ENCODE results near the gene ATP9A. TPM values are rescaled to one million over a fixed set of nuclear protein-coding genes. Genes with fewer than 3 reads are reported as not detected.
"Not testable (repeated sequence)": the region's sequence is repeated elsewhere in the genome, so short reads cannot be mapped to it uniquely, and the experiment has no call there.

The ATP9A gene
- total RNA-seq, 1 donor from 2014 or later = 35.8 TPM

- H3K27ac ChIP-seq = no peak overlapping the region
- no peaks in the 10 kb centered on the region for H3K9me3 ChIP-seq
- no peaks in the 10 kb centered on the region for H3K27me3 ChIP-seq
- H3K4me1 ChIP-seq = no peaks in the 10 kb centered on the region
- no peaks in the 10 kb centered on the region for H3K36me3 ChIP-seq
- no peak overlapping the region for H3K4me3 ChIP-seq
- TF ChIP-seq POLR2AphosphoS5 (IDR thresholded peaks at IDR 0.05; ENCODE audit: insufficient read depth in 1 of 2, low read depth in 1 of 2) (no peak), CTCF (IDR thresholded peaks at IDR 0.05) (no peak), POLR2A (IDR thresholded peaks at IDR 0.05) (no peak)
- no peak for DNase-seq (ENCODE audit: extremely low spot score in 2 of 2)
- intact Hi-C loops (cut with DNase I) = no loop called here
Observed at GRCh38 chr20:51661609-51662178, 106.5 kb downstream of the ATP9A start.

- no peak for DNase-seq (ENCODE audit: extremely low spot score in 2 of 2)
- Histone ChIP-seq H3K27ac (no peak overlapping the region), H3K4me1 (no peaks in the 10 kb centered on the region), H3K4me3 (no peak overlapping the region), H3K27me3 (no peaks in the 10 kb centered on the region), H3K9me3 (no peaks in the 10 kb centered on the region), H3K36me3 (no peaks in the 10 kb centered on the region)
- intact Hi-C loops (cut with DNase I) = no loop called here
- TF ChIP-seq POLR2A (IDR thresholded peaks at IDR 0.05) (no peak), CTCF (IDR thresholded peaks at IDR 0.05) (no peak), POLR2AphosphoS5 (IDR thresholded peaks at IDR 0.05; ENCODE audit: insufficient read depth in 1 of 2, low read depth in 1 of 2) (no peak)
Observed at GRCh38 chr20:51660672-51661608, 107.2 kb downstream of the ATP9A start.

- intact Hi-C loops (cut with DNase I) = no loop called here
- TF ChIP-seq POLR2A (IDR thresholded peaks at IDR 0.05) = no peak
- TF ChIP-seq POLR2AphosphoS5 (IDR thresholded peaks at IDR 0.05; ENCODE audit: insufficient read depth in 1 of 2, low read depth in 1 of 2) = no peak
- no peak for TF ChIP-seq CTCF (IDR thresholded peaks at IDR 0.05)
- Histone ChIP-seq H3K9me3 (no peaks in the 10 kb centered on the region), H3K4me1 (no peaks in the 10 kb centered on the region), H3K36me3 (peaks cover 0 to under 1% of the 10 kb centered on the region in 2 donors), H3K27me3 (no peaks in the 10 kb centered on the region), H3K4me3 (no peak overlapping the region), H3K27ac (no peak overlapping the region)
- DNase-seq (ENCODE audit: extremely low spot score in 2 of 2) = no peak
Observed at GRCh38 chr20:51659491-51660050, 108.6 kb downstream of the ATP9A start.

GRCh38 chr20:51656726-51657260, 111.4 kb downstream of the ATP9A start:
- H3K9me3 ChIP-seq = no peaks in the 10 kb centered on the region
- H3K27ac ChIP-seq = no peak overlapping the region
- no peak for DNase-seq (ENCODE audit: extremely low spot score in 2 of 2)
- H3K36me3 ChIP-seq = peaks cover 0 to 7% of the 10 kb centered on the region in 2 donors
- intact Hi-C loops (cut with DNase I) = no loop called here
- H3K4me3 ChIP-seq = no peak overlapping the region
- no peaks in the 10 kb centered on the region for H3K27me3 ChIP-seq
- TF ChIP-seq CTCF (IDR thresholded peaks at IDR 0.05) (no peak), POLR2A (IDR thresholded peaks at IDR 0.05) (no peak), POLR2AphosphoS5 (IDR thresholded peaks at IDR 0.05; ENCODE audit: insufficient read depth in 1 of 2, low read depth in 1 of 2) (no peak)
- no peaks in the 10 kb centered on the region for H3K4me1 ChIP-seq

- H3K4me3 ChIP-seq; H3K27me3 ChIP-seq; H3K27ac ChIP-seq; intact Hi-C loops (cut with DNase I); H3K4me1 ChIP-seq; DNase-seq (ENCODE audit: extremely low spot score in 2 of 2); H3K36me3 ChIP-seq; H3K9me3 ChIP-seq: not testable (repeated sequence)
Observed at GRCh38 chr20:51656089-51656488, 112.1 kb downstream of the ATP9A start.
